Lung (tissue), 12 donors: ENCODE measurements around the gene GPRC5A. TPM values are rescaled to one million over a fixed set of nuclear protein-coding genes. Genes with fewer than 3 reads are reported as not detected.

Experiments used
- ATAC-seq: fragments of 200-7000 bp; cut with Tn5 transposase; one replicate; pipeline ENCODE4 v1.9.1; 2020; ENCODE audit warnings: moderate number of reproducible peaks; ENCODE audit not compliant: insufficient read depth, low FRiP score
- DNase-seq, 3 donors: peaks; one replicate each; pipeline ENCODE4 v3.0.0-alpha.2; 2013 to 2017
- H3K27ac ChIP-seq, 2 donors: one replicate each; pipeline ENCODE4 v1.5.1; 2013; ENCODE audit warnings: mild to moderate bottlenecking in 2 of 2, moderate library complexity in 2 of 2, control low read depth in 1 of 2, inconsistent platforms in 1 of 2, low read depth in 1 of 2, low read length in 1 of 2
- H3K27me3 ChIP-seq, 3 donors: one replicate each; pipeline ENCODE4 v1.5.1; 2013; ENCODE audit warnings: low read length in 2 of 3; ENCODE audit not compliant: control insufficient read depth in 3 of 3, insufficient read depth in 3 of 3
- H3K36me3 ChIP-seq, 4 donors: one replicate each; pipeline ENCODE4 v1.5.1; 2013; ENCODE audit warnings: low read length in 4 of 4, mild to moderate bottlenecking in 1 of 4, moderate library complexity in 1 of 4; ENCODE audit not compliant: control insufficient read depth in 4 of 4, insufficient read depth in 4 of 4
- H3K4me1 ChIP-seq, 5 donors: one replicate each; pipeline ENCODE4 v1.5.1; 2013; ENCODE audit warnings: low read length in 5 of 5, mild to moderate bottlenecking in 2 of 5, moderate library complexity in 1 of 5; ENCODE audit not compliant: control insufficient read depth in 5 of 5, insufficient read depth in 5 of 5
- H3K4me3 ChIP-seq: one replicate; pipeline ENCODE4 v1.5.1; 2013; ENCODE audit warnings: mild to moderate bottlenecking, control low read depth, moderate library complexity
- H3K9ac ChIP-seq, 2 donors: one replicate each; pipeline ENCODE4 v1.5.1; 2013; ENCODE audit warnings: low read length in 2 of 2, control low read depth in 1 of 2; ENCODE audit not compliant: insufficient read depth in 1 of 2
- H3K9me3 ChIP-seq, 4 donors: one replicate each; pipeline ENCODE4 v1.5.1; 2013; ENCODE audit warnings: low read length in 3 of 4, mild to moderate bottlenecking in 1 of 4, moderate library complexity in 1 of 4; ENCODE audit not compliant: control insufficient read depth in 4 of 4, insufficient read depth in 3 of 4
- WGBS, 2 donors: extraction: QIAGEN DNeasy Blood & Tissue Kit; methylation state at CpG; one replicate each; pipeline ENCODE4 v1.1.7; 2013; 5-methylcytosine and 5-hydroxymethylcytosine counted together
- polyA plus RNA-seq, 2 donors: library from polyadenylated mRNA; stranded (reverse); fragments of 200-250 nt; gene quantifications; one replicate each; pipeline ENCODE4 v1.2.1, GENCODE V29; 2013
- total RNA-seq, 2 donors: library from RNA; depleted of rRNA in 1 of 2; stranded (reverse); fragments of >200 nt in 1 of 2; gene quantifications; one replicate each; pipeline ENCODE4 v1.2.1, GENCODE V29; 2014 to 2021
- TF ChIP-seq, protein P1 (sequence below): IDR thresholded peaks from 2 replicates; pipeline ENCODE4 v1.5.1; 2012; ENCODE audit warnings: mild to moderate bottlenecking; ENCODE audit errors: control extremely low read depth, extremely low read depth
- donor health status: control.
- donor health status: control.
- donor health status: Bipolar disorder and iron deficiency.
- donor health status: healthy.
- donor health status: DM: yes; HTN: yes; CAD: no.

GPRC5A gene
- total and polyA plus RNA-seq, 4 donors, result 117 to 418 (median 172) TPM

DNA sequence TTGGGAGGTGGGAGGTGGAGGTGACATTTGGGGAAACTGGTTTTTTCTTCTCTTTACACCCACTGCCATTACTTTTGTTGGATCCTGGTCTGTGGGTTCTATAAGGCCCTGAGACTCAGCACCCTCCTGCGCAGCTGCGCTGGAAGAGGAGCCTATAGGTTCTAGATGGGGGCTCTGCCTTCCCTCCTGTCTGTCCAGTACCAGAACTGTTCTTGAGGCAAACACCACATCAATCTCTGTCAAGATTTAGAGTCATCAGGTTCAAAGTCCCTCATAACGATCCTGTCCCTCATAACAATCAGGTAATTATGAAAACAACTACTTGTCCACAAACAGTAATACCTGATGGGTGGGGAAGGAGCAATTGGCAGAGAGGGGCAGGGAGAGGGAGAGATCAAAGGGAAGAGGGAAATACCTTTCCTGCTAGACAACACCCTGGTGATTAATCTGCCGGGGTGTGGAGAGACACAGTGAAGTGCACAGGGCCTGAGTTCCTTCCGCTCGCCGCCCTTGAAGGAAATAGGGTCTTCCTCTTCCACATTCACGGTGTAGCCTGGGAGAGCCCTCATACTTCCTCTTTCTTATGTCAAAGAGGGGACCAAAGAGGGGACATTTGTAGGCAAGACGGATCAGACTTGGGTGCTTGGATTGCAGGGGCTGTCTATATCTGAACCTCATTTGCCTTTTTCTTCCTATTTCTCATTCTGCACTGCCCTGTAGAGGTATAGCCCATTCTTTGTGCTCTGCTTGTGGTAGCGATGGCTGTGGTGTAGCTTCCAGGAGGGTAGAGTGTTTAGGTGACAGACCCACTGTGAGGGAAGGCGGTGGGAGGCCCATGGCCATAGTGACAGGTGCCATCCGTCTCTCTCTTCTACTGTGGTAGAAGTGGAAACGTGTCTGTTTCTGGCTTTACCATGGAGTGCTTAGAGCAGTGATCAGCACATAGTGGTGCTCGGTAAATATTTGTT, 12.6 kb downstream of the GPRC5A start:
- no peaks in the 10 kb centered on the region for H3K9me3 ChIP-seq
- H3K4me3 ChIP-seq, result no peak overlapping the region
- TF ChIP-seq, protein P1, sequence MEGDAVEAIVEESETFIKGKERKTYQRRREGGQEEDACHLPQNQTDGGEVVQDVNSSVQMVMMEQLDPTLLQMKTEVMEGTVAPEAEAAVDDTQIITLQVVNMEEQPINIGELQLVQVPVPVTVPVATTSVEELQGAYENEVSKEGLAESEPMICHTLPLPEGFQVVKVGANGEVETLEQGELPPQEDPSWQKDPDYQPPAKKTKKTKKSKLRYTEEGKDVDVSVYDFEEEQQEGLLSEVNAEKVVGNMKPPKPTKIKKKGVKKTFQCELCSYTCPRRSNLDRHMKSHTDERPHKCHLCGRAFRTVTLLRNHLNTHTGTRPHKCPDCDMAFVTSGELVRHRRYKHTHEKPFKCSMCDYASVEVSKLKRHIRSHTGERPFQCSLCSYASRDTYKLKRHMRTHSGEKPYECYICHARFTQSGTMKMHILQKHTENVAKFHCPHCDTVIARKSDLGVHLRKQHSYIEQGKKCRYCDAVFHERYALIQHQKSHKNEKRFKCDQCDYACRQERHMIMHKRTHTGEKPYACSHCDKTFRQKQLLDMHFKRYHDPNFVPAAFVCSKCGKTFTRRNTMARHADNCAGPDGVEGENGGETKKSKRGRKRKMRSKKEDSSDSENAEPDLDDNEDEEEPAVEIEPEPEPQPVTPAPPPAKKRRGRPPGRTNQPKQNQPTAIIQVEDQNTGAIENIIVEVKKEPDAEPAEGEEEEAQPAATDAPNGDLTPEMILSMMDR, result no peak
- no peak for ATAC-seq
- H3K27me3 ChIP-seq, result no peaks in the 10 kb centered on the region
- WGBS, 2 donors, result 57 to 58% methylated on average over 14 of the region's 14 CpGs
- no peak overlapping the region for H3K9ac ChIP-seq
- H3K4me1 ChIP-seq, result peaks cover 0 to 15% (median 0%) of the 10 kb centered on the region in 5 donors
- peak overlapping the region in 1 of 2 donors; percentile 63 for H3K27ac ChIP-seq
- no peak for DNase-seq
- H3K36me3 ChIP-seq, result peaks cover 0 to 3% (median 0%) of the 10 kb centered on the region in 4 donors

GRCh38 chr12:12907552-12907951, 16.2 kb downstream of the GPRC5A start:
- H3K9me3 ChIP-seq, result no peaks in the 10 kb centered on the region
- H3K27ac ChIP-seq, result no peak overlapping the region
- H3K4me1 ChIP-seq, result peaks cover 0 to 2% (median 0%) of the 10 kb centered on the region in 5 donors
- peaks cover 0 to 3% (median 0%) of the 10 kb centered on the region in 4 donors for H3K36me3 ChIP-seq
- H3K9ac ChIP-seq, result no peak overlapping the region
- H3K4me3 ChIP-seq, result no peak overlapping the region
- 82 to 90% methylated on average over 5 of the region's 5 CpGs for WGBS, 2 donors
- no peaks in the 10 kb centered on the region for H3K27me3 ChIP-seq
- DNase-seq (no peak), ATAC-seq (no peak)
- TF ChIP-seq, protein P1, result no peak

- H3K9ac ChIP-seq, result no peak overlapping the region
- WGBS, 2 donors, result 83 to 87% methylated on average over 14 of the region's 14 CpGs
- no peaks in the 10 kb centered on the region for H3K9me3 ChIP-seq
- ATAC-seq, result no peak
- H3K27me3 ChIP-seq, result no peaks in the 10 kb centered on the region
- peaks cover 0 to 2% (median 0%) of the 10 kb centered on the region in 5 donors for H3K4me1 ChIP-seq
- TF ChIP-seq, protein P1, result no peak
- H3K4me3 ChIP-seq, result no peak overlapping the region
- no peak for DNase-seq
- peaks cover 0 to 3% (median 0%) of the 10 kb centered on the region in 4 donors for H3K36me3 ChIP-seq
- no peak overlapping the region for H3K27ac ChIP-seq
Measured at GRCh38 chr12:12908252-12908651, 16.9 kb downstream of the GPRC5A start.
